ENCODE results near the gene ZMAT2. TPM values are rescaled to one million over a fixed set of nuclear protein-coding genes. Genes with fewer than 3 reads are reported as not detected.

ZMAT2 gene
- total RNA-seq, 1 donor from 2014 or later = 67.8 TPM

DNA sequence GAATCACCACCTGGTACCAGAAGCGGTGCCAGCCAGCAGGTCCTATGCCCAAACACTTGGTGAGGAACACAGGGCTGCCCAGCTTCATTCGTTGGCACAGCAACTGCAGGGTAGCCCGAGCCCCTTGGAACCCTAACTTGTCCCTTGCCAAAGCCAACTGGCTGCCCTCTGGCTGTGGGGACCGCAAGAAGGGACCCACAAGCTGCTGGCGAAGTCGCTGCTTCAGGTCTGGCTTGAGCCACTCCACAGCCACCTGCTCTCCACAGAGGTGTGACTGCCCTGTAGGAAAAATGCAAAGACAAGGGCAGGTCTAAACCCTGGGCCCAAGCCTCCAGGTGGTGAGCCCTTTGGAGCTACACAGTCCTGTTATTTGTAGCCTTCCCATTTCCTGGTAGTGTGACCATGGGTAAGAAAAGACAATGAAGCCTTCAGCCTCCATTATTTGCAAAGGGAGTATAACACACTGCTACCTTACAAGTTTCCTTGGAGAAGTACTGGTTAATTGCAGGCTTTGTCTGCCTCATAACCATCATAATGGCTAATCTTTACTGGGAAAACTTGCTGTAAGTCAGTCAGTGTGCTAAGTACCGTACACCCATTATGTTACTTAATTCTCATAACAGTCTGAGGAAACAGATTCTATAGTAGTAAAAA, 28.6 kb upstream of the ZMAT2 start:
- TF ChIP-seq, protein P1, sequence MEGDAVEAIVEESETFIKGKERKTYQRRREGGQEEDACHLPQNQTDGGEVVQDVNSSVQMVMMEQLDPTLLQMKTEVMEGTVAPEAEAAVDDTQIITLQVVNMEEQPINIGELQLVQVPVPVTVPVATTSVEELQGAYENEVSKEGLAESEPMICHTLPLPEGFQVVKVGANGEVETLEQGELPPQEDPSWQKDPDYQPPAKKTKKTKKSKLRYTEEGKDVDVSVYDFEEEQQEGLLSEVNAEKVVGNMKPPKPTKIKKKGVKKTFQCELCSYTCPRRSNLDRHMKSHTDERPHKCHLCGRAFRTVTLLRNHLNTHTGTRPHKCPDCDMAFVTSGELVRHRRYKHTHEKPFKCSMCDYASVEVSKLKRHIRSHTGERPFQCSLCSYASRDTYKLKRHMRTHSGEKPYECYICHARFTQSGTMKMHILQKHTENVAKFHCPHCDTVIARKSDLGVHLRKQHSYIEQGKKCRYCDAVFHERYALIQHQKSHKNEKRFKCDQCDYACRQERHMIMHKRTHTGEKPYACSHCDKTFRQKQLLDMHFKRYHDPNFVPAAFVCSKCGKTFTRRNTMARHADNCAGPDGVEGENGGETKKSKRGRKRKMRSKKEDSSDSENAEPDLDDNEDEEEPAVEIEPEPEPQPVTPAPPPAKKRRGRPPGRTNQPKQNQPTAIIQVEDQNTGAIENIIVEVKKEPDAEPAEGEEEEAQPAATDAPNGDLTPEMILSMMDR (IDR thresholded peaks at IDR 0.05) = no peak
- DNase-seq = no peak
- Mint-ChIP-seq H3K4me1 (peaks cover 13% of the 10 kb centered on the region), H3K27me3 (no peaks in the 10 kb centered on the region), H3K4me3 (no peak overlapping the region), H3K36me3 (ENCODE audit: low read depth) (peaks cover 87% of the 10 kb centered on the region), H3K27ac (no peak overlapping the region), H3K9me3 (no peaks in the 10 kb centered on the region)
- no peak for ATAC-seq (ENCODE audit: low read depth)
- ChIA-PET CTCF (no interaction called here), POLR2A (interaction anchor here (0.9 kb wide), 1 partner anchor 24 kb away, joined by 4 read pairs; the partner anchor contains the start of genes IK and NDUFA2)
- intact Hi-C loops (cut with micrococcal nuclease) = no loop called here

DNA sequence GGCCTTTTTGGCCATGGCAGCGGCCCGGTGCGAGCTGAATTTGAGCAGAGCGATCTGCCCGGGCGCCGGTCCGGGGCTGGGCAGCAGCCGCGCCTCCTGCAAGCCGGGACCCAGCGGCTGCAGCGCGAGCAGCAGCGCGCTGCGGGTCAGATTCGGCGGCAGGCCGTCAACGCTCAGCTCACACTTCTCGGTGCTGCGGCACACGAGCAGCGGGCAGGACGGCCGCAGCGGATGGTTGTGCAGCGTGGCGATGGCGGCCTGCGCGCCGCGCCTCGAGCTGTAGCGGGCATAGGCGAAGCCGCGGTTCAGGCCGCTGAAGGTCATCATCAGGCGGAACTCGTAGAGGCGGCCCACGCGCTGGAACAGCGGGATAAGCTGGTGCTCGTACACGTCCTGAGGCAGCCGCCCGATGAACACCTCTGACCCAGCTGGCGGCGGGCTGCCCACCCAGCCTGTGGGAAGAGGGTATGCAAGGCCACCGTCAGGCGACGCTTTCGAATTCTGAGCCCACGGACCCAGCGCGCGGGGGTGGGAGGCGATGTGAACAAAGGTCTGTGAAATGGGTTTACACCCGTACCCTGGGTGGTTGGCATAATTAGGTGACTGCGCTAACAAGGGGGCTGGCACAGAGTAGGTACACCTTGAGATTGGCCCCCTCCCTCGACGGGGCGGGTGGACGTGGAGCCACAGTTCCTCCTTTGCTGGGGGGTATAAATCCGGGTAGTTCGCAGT, 27.6 kb upstream of the ZMAT2 start:
- Mint-ChIP-seq H3K27me3 (no peaks in the 10 kb centered on the region), H3K4me3 (no peak overlapping the region), H3K27ac (no peak overlapping the region), H3K4me1 (peaks cover 3% of the 10 kb centered on the region), H3K36me3 (ENCODE audit: low read depth) (peaks cover 90% of the 10 kb centered on the region), H3K9me3 (no peaks in the 10 kb centered on the region)
- POLR2A ChIA-PET = interaction anchor here (0.9 kb wide), 1 partner anchor 25 kb away, joined by 4 read pairs; the partner anchor contains the start of genes IK and NDUFA2
- CTCF ChIA-PET = no interaction called here
- intact Hi-C loops (cut with micrococcal nuclease) = no loop called here
- DNase-seq (no peak), ATAC-seq (ENCODE audit: low read depth) (peak; percentile 21)
- TF ChIP-seq, protein P1 (IDR thresholded peaks at IDR 0.05) = no peak

DNA sequence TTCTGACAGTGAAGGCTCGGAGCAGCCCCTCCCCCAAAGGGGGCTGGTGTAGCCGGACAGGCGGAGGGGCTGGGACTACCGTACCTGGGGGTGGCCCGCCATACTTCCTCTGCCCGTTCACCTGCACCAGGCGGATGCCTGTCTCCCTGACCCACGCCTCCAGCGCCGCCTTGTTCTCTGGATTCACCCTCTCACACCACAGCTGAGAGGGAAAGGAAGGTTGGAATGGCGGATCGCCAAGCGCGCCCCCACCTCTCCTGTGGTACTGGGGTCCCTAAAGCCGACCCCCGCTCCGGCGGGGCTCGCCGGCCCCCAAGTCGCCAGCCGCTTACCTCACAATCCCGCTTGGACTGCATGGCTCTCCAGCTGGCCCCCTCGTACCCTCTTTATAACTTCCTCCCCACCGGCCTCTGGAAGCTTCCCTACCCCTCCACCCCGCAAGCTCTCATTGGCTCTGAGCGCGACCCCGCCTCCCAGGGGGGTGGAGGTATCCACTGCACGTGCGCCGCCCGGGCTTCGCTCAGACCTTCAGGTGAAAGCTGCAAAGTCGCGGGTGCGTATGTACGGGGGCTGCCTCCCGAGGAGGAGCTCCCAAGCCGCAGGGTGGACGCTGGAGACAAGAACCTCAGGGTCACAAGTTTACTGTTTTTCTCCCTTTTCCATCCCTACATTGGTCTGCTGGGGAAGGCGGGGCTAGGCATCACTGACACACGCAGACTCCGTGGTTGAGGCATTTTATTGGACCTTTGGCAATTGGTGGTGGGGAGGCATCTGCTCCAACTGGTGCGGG, 26.9 kb upstream of the ZMAT2 start, which contains the start of gene DND1:
TSS of gene DND1 (minus strand) at position 390 of the 790 bp plus-strand sequence. CDS start at position 356, 34 bp downstream.
- Mint-ChIP-seq H3K9me3 (no peaks in the 10 kb centered on the region), H3K27ac (no peak within 1 kb of the TSS), H3K36me3 (ENCODE audit: low read depth) (peaks cover 90% of the 10 kb centered on the region), H3K4me3 (no peak within 1 kb of the TSS), H3K4me1 (no peaks in the 10 kb centered on the region), H3K27me3 (no peaks in the 10 kb centered on the region)
- POLR2A ChIA-PET = no interaction called here
- DNase-seq = no peak
- TF ChIP-seq, protein P1 (IDR thresholded peaks at IDR 0.05) = no peak
- no peak for ATAC-seq (ENCODE audit: low read depth)
- intact Hi-C loops (cut with micrococcal nuclease) = no loop called here
- CTCF ChIA-PET = no interaction called here

DNA sequence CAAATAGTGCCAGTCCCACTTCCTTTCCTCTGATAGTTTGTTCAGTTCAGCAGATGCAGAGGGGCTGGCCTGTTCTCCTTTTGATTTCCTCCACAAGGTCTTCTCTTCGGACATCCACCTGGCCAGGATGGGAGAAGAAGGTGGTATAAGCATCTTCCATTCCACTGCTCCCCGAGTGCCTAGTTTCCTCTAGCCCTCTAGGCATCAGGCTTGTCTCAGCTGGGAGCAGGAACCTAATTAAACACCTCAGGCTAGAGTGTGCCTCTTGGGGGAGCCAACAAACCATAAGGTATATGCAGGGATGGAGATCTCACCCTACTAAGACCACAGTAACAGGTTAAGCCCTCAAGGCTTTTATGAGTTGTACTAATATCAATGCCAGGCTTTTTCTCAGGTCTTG, 26.0 kb upstream of the ZMAT2 start:
- ChIA-PET CTCF (no interaction called here), POLR2A (interaction anchor here (1.2 to 1.6 kb wide), 2 partner anchors 17 to 27 kb away, joined by 3 to 4 read pairs; partner anchors contain the start of genes HARS1, HARS2, IK and NDUFA2)
- no peak for DNase-seq
- ATAC-seq (ENCODE audit: low read depth) = no peak
- H3K4me3 Mint-ChIP-seq = no peak overlapping the region
- H3K4me1 Mint-ChIP-seq = no peaks in the 10 kb centered on the region
- no peaks in the 10 kb centered on the region for H3K9me3 Mint-ChIP-seq
- no peaks in the 10 kb centered on the region for H3K27me3 Mint-ChIP-seq
- intact Hi-C loops (cut with micrococcal nuclease) = no loop called here
- peaks cover 90% of the 10 kb centered on the region for H3K36me3 Mint-ChIP-seq (ENCODE audit: low read depth)
- no peak overlapping the region for H3K27ac Mint-ChIP-seq
- TF ChIP-seq, protein P1 (IDR thresholded peaks at IDR 0.05) = no peak

All from activated B cell treated with CpG ODN at 0.5 μM for 24 hours (primary cell).